SK-N-SH treated with all-trans-retinoic acid at 6 μM for 48 hours (cell line): Measurements from ENCODE around the gene IL17RC.

ENCODE experiments used
- ARNTL ChIP-seq: fragments of 450-650 bp; formaldehyde crosslinking; IDR thresholded peaks from 2 replicates; pipeline ENCODE4 v1.5.0; 2020; ENCODE audit warnings: low read depth, mild to moderate bottlenecking, moderate library complexity, borderline replicate concordance
- ESRRG ChIP-seq: fragments of 250-450 bp; sonication (Bioruptor Pico); IDR thresholded peaks from 2 replicates; pipeline ENCODE4 v1.6.1; 2021; ENCODE audit warnings: mild to moderate bottlenecking
- ISL1 ChIP-seq: fragments of 250-450 bp; sonication (Bioruptor Pico); IDR thresholded peaks from 2 replicates; pipeline ENCODE4 v2.1.2; 2022; ENCODE audit warnings: mild to moderate bottlenecking, moderate library complexity
- PPARA ChIP-seq: fragments of 250-450 bp; sonication (Bioruptor Pico); IDR thresholded peaks from 2 replicates; pipeline ENCODE4 v1.5.0; 2020; ENCODE audit warnings: mild to moderate bottlenecking, borderline replicate concordance
- RARB ChIP-seq: fragments of 250-450 bp; sonication (Bioruptor Pico); IDR thresholded peaks from 2 replicates; pipeline ENCODE4 v1.8.0; 2021; ENCODE audit warnings: mild to moderate bottlenecking, moderate library complexity
- TOX ChIP-seq: fragments of 250-450 bp; sonication (Bioruptor Pico); IDR thresholded peaks from 2 replicates; pipeline ENCODE4 v1.8.0; 2021; ENCODE audit warnings: mild to moderate bottlenecking, moderate library complexity, borderline replicate concordance
- ZFP3 ChIP-seq: fragments of 250-450 bp; sonication (Bioruptor Pico); IDR thresholded peaks from 2 replicates; pipeline ENCODE4 v1.5.0; 2020; ENCODE audit warnings: mild to moderate bottlenecking, moderate library complexity
- ZFP30 ChIP-seq: fragments of 450-650 bp; formaldehyde crosslinking; IDR thresholded peaks from 2 replicates; pipeline ENCODE4 v1.5.0; 2022; ENCODE audit warnings: mild to moderate bottlenecking, moderate library complexity
- ZNF8 ChIP-seq: fragments of 450-650 bp; formaldehyde crosslinking; IDR thresholded peaks from 2 replicates; pipeline ENCODE4 v1.5.0; 2020; ENCODE audit warnings: mild to moderate bottlenecking, moderate library complexity

GRCh38 chr3:9955067-9955502 is 38.2 kb downstream of the IL17RC start:
- TF ChIP-seq ARNTL (no peak), ZFP3 (CRISPR knock-in tag) (no peak), ZNF8 (CRISPR knock-in tag) (no peak), TOX (no peak), PPARA (CRISPR knock-in tag) (no peak), RARB (CRISPR knock-in tag) (no peak), ISL1 (no peak), ZFP30 (CRISPR knock-in tag) (no peak), ESRRG (no peak)
